Activated naive CD8-positive, alpha-beta T cell (primary cell): ENCODE measurements around the gene HNRNPUL2.
"Not testable (repeated sequence)": the region's sequence is repeated elsewhere in the genome, so short reads cannot be mapped to it uniquely, and the experiment has no call there.

Experiments used
- H3K27ac Mint-ChIP-seq: one replicate; pipeline ENCODE4 v1.8.0; 2021; ENCODE audit warnings: mixed read lengths
- H3K27me3 Mint-ChIP-seq: one replicate; pipeline ENCODE4 v1.8.0; 2021; ENCODE audit warnings: mixed read lengths
- H3K36me3 Mint-ChIP-seq: one replicate; pipeline ENCODE4 v1.8.0; 2021; ENCODE audit warnings: mixed read lengths
- H3K4me1 Mint-ChIP-seq: one replicate; pipeline ENCODE4 v1.8.0; 2021; ENCODE audit warnings: low read depth, mixed read lengths
- H3K4me3 Mint-ChIP-seq: one replicate; pipeline ENCODE4 v1.8.0; 2021; ENCODE audit warnings: mild to moderate bottlenecking, mixed read lengths
- H3K9me3 Mint-ChIP-seq: one replicate; pipeline ENCODE4 v1.8.0; 2021; ENCODE audit warnings: low read depth, mixed read lengths

HNRNPUL2 gene

GRCh38 chr11:62702246-62702645 lies 25.0 kb downstream of the HNRNPUL2 start:
- H3K27me3 Mint-ChIP-seq = no peaks in the 10 kb centered on the region
- no peak overlapping the region for H3K4me3 Mint-ChIP-seq
- peaks cover 17% of the 10 kb centered on the region for H3K4me1 Mint-ChIP-seq
- H3K27ac Mint-ChIP-seq = no peak overlapping the region
- peaks cover 7% of the 10 kb centered on the region for H3K36me3 Mint-ChIP-seq
- H3K9me3 Mint-ChIP-seq = no peaks in the 10 kb centered on the region

DNA sequence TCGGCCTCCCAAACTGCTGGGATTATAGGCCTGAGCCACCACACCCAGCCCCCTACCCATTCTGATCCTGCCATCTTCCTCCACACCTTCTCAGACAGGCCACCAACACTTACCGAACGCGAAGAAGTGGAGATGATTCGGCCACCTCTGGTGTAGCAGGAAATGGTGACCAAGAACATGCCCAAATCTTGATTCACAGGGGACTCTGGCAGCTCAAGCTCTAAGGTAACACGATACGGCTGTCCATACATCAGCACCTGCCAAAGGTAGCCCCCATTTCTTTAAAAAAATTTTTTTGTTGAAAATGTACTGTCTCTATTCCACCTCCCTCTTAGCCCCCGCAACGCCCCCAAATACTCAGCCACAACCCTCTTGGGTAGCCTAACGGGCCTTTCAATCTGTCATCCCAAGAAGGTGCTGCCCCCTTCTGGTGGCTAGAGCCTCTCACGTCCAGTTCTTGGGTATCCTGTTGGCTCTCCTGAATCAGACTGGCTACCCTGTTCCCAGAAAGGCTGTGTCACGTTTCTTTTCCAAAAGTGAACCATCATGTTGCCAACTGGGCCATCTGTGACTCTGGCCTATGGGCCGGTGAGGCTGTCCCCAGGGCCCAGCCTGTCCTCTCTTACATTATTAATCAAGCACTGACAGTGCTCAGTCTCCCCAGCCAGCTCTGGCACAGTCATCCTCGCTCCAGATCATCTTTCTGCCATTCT lies 32.6 kb downstream of the HNRNPUL2 start:
- H3K36me3 Mint-ChIP-seq = peaks cover 2% of the 10 kb centered on the region
- H3K27ac Mint-ChIP-seq = no peak overlapping the region
- H3K27me3 Mint-ChIP-seq = no peaks in the 10 kb centered on the region
- no peaks in the 10 kb centered on the region for H3K9me3 Mint-ChIP-seq
- peaks cover 3% of the 10 kb centered on the region for H3K4me1 Mint-ChIP-seq
- no peak overlapping the region for H3K4me3 Mint-ChIP-seq

DNA sequence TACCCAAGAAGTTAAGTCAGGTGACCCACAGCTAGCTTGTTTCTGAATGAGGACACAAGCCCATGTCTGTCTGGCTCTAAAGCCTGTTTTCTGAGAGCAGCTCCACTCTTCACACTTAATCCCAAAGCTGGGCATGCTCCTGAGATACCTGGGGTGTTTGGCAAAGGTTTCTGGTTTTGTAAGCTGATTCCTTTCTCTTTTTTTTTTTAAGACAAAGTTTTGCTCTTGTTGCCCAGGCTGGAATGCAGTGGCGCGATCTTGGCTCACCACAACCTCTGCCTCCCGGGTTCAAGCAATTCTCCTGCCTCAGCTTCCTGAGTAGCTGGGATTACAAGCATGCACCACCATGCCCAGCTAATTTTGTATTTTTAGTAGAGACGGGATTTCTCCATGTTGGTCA lies 33.6 kb downstream of the HNRNPUL2 start:
- not testable (repeated sequence) for H3K27me3 Mint-ChIP-seq, H3K27ac Mint-ChIP-seq, H3K4me3 Mint-ChIP-seq, H3K9me3 Mint-ChIP-seq, H3K4me1 Mint-ChIP-seq, H3K36me3 Mint-ChIP-seq

GRCh38 chr11:62689421-62690183 lies 37.7 kb downstream of the HNRNPUL2 start, which contains the start of gene LRRN4CL:
TSS of gene LRRN4CL (minus strand) at chr11:62689530. CDS start at chr11:62688508, 1,022 bp downstream.
- Mint-ChIP-seq H3K9me3 (no peaks in the 10 kb centered on the region), H3K4me3 (no peak within 1 kb of the TSS), H3K36me3 (peaks cover 2% of the 10 kb centered on the region), H3K27me3 (peaks cover 2% of the 10 kb centered on the region), H3K27ac (no peak within 1 kb of the TSS), H3K4me1 (peaks cover under 1% of the 10 kb centered on the region)

DNA sequence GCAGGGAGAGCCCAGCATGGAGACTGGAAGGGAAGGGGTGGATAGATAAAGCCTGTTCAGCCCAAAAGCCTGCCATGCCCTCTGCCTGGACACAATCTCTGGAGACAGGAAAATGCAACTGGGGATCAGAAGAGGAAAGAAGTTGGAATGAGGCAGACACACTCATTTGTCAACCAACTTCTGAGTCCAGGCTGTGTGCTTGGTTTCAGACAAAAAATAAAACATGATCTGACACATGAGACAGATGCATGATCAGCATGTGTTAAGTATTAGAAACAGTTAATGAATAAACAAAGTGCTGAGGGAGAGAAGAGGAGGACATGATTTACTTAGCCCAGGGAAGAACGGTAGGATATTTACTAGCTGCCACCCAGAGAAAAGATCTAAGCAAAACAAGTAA lies 38.8 kb downstream of the HNRNPUL2 start:
- Mint-ChIP-seq H3K4me1 (no peaks in the 10 kb centered on the region), H3K36me3 (peaks cover 2% of the 10 kb centered on the region), H3K27me3 (peaks cover 2% of the 10 kb centered on the region), H3K27ac (no peak overlapping the region), H3K4me3 (no peak overlapping the region), H3K9me3 (no peaks in the 10 kb centered on the region)

DNA sequence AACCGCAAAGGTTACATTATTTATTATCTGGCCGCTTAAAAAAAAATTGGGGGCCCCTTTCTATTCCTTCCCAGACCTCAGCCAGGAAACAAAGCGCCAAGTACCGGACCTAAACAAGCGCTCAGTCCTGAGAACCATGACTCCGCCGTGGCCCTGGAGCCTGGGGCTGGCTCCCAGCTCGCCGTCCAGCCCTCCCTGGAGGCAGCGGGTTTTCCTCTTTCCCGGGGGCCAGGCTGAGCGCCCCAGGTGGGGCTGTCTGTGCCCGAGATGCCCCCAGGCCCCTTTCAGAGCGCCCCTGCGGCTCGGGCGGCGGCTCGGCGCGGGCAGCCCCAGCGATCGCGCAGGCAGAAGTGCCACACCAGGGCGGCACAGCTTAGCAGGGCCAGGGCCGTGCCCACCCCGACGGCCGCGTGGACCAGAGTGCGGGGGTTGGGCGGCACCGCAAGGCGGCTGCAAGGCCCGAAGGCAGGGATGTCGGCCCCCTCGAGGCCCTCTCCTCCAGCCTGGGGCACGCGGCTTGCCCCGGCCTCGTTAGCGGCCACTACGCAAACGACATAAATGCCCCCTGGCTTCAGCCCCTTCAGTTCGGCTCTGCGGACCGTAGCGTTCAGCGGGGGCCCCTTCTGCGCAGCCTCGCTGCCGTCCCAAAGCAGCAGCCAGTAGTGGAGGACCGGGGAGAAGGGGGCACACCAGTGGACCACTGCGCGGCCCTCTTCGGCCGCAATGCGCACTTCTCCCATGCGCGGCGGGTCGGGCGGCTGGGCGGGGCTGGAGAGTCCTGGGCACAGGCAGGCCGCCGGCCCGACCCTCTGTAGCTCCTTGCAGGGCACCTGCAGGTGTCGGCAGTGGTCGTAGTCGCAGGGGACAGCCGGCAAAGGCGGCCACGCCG lies 39.5 kb downstream of the HNRNPUL2 start:
- Mint-ChIP-seq H3K27me3 (peaks cover 2% of the 10 kb centered on the region), H3K36me3 (peaks cover 2% of the 10 kb centered on the region), H3K27ac (no peak overlapping the region), H3K4me1 (no peaks in the 10 kb centered on the region), H3K9me3 (no peaks in the 10 kb centered on the region), H3K4me3 (no peak overlapping the region)

- Mint-ChIP-seq H3K4me1 (peaks cover 20% of the 10 kb centered on the region), H3K36me3 (no peaks in the 10 kb centered on the region), H3K4me3 (no peak overlapping the region), H3K27me3 (peaks cover 2% of the 10 kb centered on the region), H3K27ac (no peak overlapping the region), H3K9me3 (no peaks in the 10 kb centered on the region)
Observed at GRCh38 chr11:62682518-62682917, 44.7 kb downstream of the HNRNPUL2 start.

DNA sequence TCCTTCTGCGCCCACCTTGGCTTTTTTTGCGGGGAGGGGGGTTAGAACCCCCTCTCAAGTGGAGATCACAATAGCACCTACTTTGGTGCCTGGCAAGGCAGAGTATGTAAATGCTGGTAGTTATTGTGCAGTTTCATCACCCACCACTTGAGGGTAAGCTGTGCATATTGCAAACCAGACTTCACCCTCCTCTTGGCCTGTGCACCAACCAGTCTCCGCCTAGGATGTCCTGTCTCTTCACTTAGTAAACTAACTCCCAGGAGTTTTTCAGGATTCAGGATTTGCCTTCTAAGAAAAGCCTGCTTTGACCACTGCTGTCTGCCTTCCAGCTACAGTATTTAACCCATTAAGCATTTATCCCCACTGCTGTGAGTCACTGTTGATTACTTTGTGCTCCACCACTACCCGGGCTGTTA lies 46.4 kb downstream of the HNRNPUL2 start:
- H3K4me3 Mint-ChIP-seq = peak overlapping the region; percentile 51
- peaks cover 33% of the 10 kb centered on the region for H3K4me1 Mint-ChIP-seq
- H3K27ac Mint-ChIP-seq = peak overlapping the region; percentile 66
- H3K36me3 Mint-ChIP-seq = no peaks in the 10 kb centered on the region
- H3K27me3 Mint-ChIP-seq = no peaks in the 10 kb centered on the region
- H3K9me3 Mint-ChIP-seq = no peaks in the 10 kb centered on the region

DNA sequence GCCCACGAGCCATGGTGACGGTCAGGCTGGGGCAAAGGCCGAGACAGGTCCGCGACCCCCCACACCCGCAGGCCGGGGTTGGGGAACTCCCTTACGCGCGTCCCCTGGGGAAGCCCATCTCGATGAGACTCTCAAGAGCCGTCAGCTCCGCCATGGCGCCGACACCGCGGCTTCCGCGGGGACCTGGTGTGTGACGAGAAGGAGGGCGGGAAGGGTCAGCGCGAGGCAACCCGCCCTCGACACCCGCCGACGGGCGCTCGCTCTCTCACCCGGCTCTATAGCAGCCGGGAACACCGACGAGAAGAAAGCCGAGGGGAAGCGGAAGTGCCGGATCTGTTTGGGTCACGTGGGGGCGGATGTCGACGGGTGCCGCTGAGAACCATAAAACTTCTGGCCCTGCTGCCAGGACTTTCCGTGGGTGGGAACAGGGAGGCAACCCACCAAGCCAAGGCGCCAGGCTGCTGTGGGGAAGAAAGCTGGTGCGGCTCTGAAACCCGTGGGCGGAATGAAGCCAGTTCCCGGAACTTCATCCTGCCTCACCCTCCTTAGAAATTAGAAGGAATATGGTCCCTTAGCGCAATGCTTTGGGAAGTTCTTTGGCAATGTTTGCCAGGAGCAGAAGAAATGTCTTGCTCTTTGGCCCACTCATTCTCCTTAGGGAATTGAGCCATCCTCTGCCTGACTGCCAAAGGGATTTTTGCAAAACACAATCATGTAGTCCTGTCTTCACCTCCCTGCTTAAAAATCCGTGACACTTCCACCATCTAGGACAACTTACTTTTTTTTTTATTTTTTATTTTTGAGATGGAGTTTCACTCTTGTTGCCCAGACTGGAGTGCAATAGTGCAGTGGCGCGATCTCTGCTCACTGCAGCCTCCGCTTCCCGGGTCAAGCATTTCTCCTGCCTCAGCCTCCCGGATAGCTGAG lies 48.2 kb downstream of the HNRNPUL2 start, which contains the start of gene UBXN1:
Gene UBXN1 (minus strand): TSS at position 304 of the 927 bp plus-strand sequence. CDS start 150 bp downstream, at position 154.
- H3K36me3 Mint-ChIP-seq = no peaks in the 10 kb centered on the region
- H3K27ac Mint-ChIP-seq = peak within 1 kb of the TSS; percentile 93
- no peaks in the 10 kb centered on the region for H3K9me3 Mint-ChIP-seq
- peaks cover 39% of the 10 kb centered on the region for H3K4me1 Mint-ChIP-seq
- H3K27me3 Mint-ChIP-seq = no peaks in the 10 kb centered on the region
- H3K4me3 Mint-ChIP-seq = peak within 1 kb of the TSS; percentile 91

DNA sequence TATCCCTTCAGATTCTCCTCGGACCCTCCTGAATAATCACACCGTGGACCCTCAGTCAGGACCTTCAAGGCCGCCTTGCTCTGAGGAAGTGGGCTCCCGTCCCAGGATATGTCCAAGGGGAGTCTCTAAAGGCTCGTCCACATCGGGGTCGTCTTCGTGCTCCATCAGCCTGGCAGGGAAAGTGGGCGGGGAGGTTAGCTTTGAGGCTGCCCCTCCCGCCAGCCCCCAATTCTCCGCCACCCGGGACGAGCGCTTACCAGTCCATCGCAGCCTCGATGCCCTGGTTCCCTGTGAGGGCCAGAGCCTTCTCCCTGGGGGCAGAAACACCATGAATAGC lies 48.9 kb downstream of the HNRNPUL2 start:
- Mint-ChIP-seq H3K9me3 (no peaks in the 10 kb centered on the region), H3K4me3 (peak overlapping the region; percentile 91), H3K27ac (peak overlapping the region; percentile 93), H3K36me3 (no peaks in the 10 kb centered on the region), H3K4me1 (peaks cover 40% of the 10 kb centered on the region), H3K27me3 (no peaks in the 10 kb centered on the region)

DNA sequence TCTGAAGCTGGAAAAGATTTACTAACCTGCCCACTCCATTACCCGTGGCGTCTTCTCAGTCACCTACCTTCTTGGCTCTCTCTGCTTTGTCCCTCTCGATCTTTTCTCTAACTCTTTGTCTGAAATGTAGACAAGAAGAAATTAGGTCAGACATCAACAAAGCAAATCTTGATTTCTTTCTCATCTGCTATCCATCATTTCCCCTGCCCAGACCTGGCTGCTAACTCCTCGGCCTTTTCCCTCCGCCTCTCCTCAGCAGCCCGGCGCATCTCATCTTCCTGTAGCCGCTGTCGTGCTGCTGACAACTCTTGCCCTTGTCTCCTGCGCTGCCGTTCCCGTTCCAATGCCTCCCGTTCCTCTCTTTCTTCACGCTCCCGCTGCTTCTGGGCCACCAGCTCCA lies 49.5 kb downstream of the HNRNPUL2 start:
- Mint-ChIP-seq H3K4me3 (peak overlapping the region; percentile 91), H3K9me3 (no peaks in the 10 kb centered on the region), H3K27me3 (no peaks in the 10 kb centered on the region), H3K27ac (peak overlapping the region; percentile 93), H3K36me3 (no peaks in the 10 kb centered on the region), H3K4me1 (peaks cover 46% of the 10 kb centered on the region)

GRCh38 chr11:62677156-62677555 lies 50.1 kb downstream of the HNRNPUL2 start:
- Mint-ChIP-seq H3K27me3 (no peaks in the 10 kb centered on the region), H3K36me3 (no peaks in the 10 kb centered on the region), H3K4me3 (peak overlapping the region; percentile 91), H3K27ac (peak overlapping the region; percentile 35), H3K9me3 (no peaks in the 10 kb centered on the region), H3K4me1 (peaks cover 50% of the 10 kb centered on the region)

DNA sequence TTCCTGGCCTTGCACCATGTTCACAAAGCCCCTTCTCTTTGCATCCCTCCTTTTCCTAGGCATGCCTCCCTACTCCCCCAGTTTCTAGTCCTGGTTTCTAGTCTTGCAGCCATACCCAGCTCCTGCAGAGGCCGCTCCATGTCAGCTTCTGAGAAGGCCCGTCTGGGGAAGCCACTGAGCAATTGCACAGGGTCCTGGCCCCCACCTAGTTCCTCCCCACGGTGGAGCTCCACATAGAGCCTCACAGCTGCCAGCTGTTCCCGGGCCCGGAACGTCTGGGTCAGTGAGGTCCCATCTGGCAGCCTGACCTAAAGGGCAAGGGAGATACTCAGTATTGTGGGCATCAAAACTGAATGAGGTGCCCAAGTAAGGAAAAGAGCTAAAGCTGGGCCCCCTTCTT lies 50.6 kb downstream of the HNRNPUL2 start:
- Mint-ChIP-seq H3K4me1 (peaks cover 51% of the 10 kb centered on the region), H3K27me3 (no peaks in the 10 kb centered on the region), H3K27ac (peak overlapping the region; percentile 35), H3K9me3 (no peaks in the 10 kb centered on the region), H3K36me3 (no peaks in the 10 kb centered on the region), H3K4me3 (peak overlapping the region; percentile 91)

GRCh38 chr11:62675415-62675814 lies 51.8 kb downstream of the HNRNPUL2 start:
- H3K27ac Mint-ChIP-seq, H3K27me3 Mint-ChIP-seq, H3K36me3 Mint-ChIP-seq, H3K4me3 Mint-ChIP-seq, H3K9me3 Mint-ChIP-seq: not testable (repeated sequence)
- H3K4me1 Mint-ChIP-seq = peaks cover 54% of the 10 kb centered on the region
